K562 (cell line): ENCODE data around the gene CMIP. TPM values are rescaled to one million over a fixed set of nuclear protein-coding genes. Genes with fewer than 3 reads are reported as not detected.

Experiments
- ARID4B ChIP-seq: sonication (generic); formaldehyde crosslinking; IDR thresholded peaks from 2 replicates; pipeline ENCODE4 v1.8.0; 2022; ENCODE audit warnings: mild to moderate bottlenecking, missing genetic modification reagents
- ATF1 ChIP-seq, 2 experiments: fragments of 450-650 bp in 1 of 2; IDR thresholded peaks; 2 replicates each; pipeline ENCODE4 v1.6.1; 2016; ENCODE audit warnings: missing compliant biosample characterization in 1 of 2, missing genetic modification characterization in 1 of 2
- BMI1 ChIP-seq: fragments of 150-350 bp; IDR thresholded peaks from 2 replicates; pipeline ENCODE4 v1.6.1; 2014; ENCODE audit warnings: low read length
- CGGBP1 ChIP-seq: fragments of 250-450 bp; sonication (Bioruptor Pico); IDR thresholded peaks from 2 replicates; pipeline ENCODE4 v1.9.0; 2021; ENCODE audit warnings: mild to moderate bottlenecking
- CHD4 ChIP-seq: fragments of 200-600 bp; sonication (generic); IDR thresholded peaks from 3 replicates; pipeline ENCODE4 v1.6.1; 2012; ENCODE audit warnings: low read depth, mild to moderate bottlenecking, mixed read lengths, low read length, inconsistent platforms; ENCODE audit not compliant: insufficient read depth, insufficient replicate concordance, poor library complexity, severe bottlenecking
- FOXP1 ChIP-seq: sonication (generic); formaldehyde crosslinking; IDR thresholded peaks from 2 replicates; pipeline ENCODE4 v1.8.0; 2022; ENCODE audit warnings: mild to moderate bottlenecking, missing genetic modification reagents
- HLTF ChIP-seq: fragments of 450-650 bp; IDR thresholded peaks from 2 replicates; pipeline ENCODE4 v1.6.1; 2016
- HMGXB4 ChIP-seq: sonication (generic); formaldehyde crosslinking; IDR thresholded peaks from 2 replicates; pipeline ENCODE4 v1.8.1; 2023; ENCODE audit warnings: mild to moderate bottlenecking, missing genetic modification reagents
- MECOM ChIP-seq: fragments of 250-450 bp; sonication (Bioruptor Pico); IDR thresholded peaks from 2 replicates; pipeline ENCODE4 v1.8.0; 2022; ENCODE audit warnings: inconsistent platforms
- PCBP1 ChIP-seq: fragments of 200-400 bp; formaldehyde crosslinking; IDR thresholded peaks from 2 replicates; pipeline ENCODE4 v1.6.1; 2018; ENCODE audit warnings: mild to moderate bottlenecking, low read depth, low read length; ENCODE audit not compliant: poor library complexity, severe bottlenecking
- PHF20 ChIP-seq: fragments of 450-650 bp; IDR thresholded peaks from 2 replicates; pipeline ENCODE4 v1.6.1; 2018; ENCODE audit not compliant: partially characterized antibody
- SMAD3 ChIP-seq: fragments of 450-650 bp; formaldehyde crosslinking; conservative IDR thresholded peaks from 2 replicates; pipeline ENCODE4 v1.4.0; 2020; ENCODE audit warnings: mild to moderate bottlenecking
- ZNF143 ChIP-seq: sonication (generic); formaldehyde crosslinking; IDR thresholded peaks from 2 replicates; pipeline ENCODE4 v1.9.0; 2022; ENCODE audit warnings: mild to moderate bottlenecking, missing genetic modification reagents
- ZNF280B ChIP-seq: fragments of 250-450 bp; sonication (Bioruptor Pico); IDR thresholded peaks from 2 replicates; pipeline ENCODE4 v1.5.1; 2021; ENCODE audit warnings: mild to moderate bottlenecking
- ZNF3 ChIP-seq: fragments of 250-450 bp; sonication (Bioruptor Pico); IDR thresholded peaks from 2 replicates; pipeline ENCODE4 v1.5.0; 2021; ENCODE audit warnings: mild to moderate bottlenecking, moderate library complexity
- polyA plus RNA-seq, 8 experiments: library from polyadenylated mRNA; depleted of rRNA in 4 of 8; stranded (reverse) in 5 of 8; unstranded in 3 of 8; fragments of >200 nt; fragmentation: Nextera tagmentation in 2 of 8; fragmentation: Illumina TruSeq in 1 of 8; extraction: Ambion mirVana in 2 of 8; extraction: Trizol in 1 of 8; gene quantifications; 2 replicates each; pipeline versions ENCODE4 v1.2.1 to v1.2.3, GENCODE V29; 2011 to 2014; ENCODE audit warnings: inconsistent platforms in 1 of 8, missing spikeins in 1 of 8
- total RNA-seq, 7 experiments: library from RNA; depleted of rRNA in 6 of 7; stranded (reverse); fragments of >200 nt in 6 of 7; fragmentation: Illumina TruSeq in 2 of 7; extraction: Trizol in 2 of 7; gene quantifications; 2 replicates each; pipeline versions ENCODE4 v1.2.1 to v1.2.3, GENCODE V29; 2011 to 2021; ENCODE audit warnings: low replicate concordance in 1 of 7
- TF ChIP-seq, protein P1 (sequence below): sonication (generic); formaldehyde crosslinking; IDR thresholded peaks from 2 replicates; pipeline ENCODE4 v1.9.0; 2022; ENCODE audit warnings: mild to moderate bottlenecking, missing genetic modification reagents
- TF ChIP-seq, protein P2 (sequence below): sonication (generic); formaldehyde crosslinking; IDR thresholded peaks from 2 replicates; pipeline ENCODE4 v1.8.0; 2022; ENCODE audit warnings: mild to moderate bottlenecking, low read depth, missing genetic modification reagents

The CMIP gene
- total and polyA plus RNA-seq, 9 of the 15 experiments (the other 6 are each of a cell fraction or from before 2014, with no cell fraction given), result 0.94 to 82.5 (median 10.3) TPM

DNA sequence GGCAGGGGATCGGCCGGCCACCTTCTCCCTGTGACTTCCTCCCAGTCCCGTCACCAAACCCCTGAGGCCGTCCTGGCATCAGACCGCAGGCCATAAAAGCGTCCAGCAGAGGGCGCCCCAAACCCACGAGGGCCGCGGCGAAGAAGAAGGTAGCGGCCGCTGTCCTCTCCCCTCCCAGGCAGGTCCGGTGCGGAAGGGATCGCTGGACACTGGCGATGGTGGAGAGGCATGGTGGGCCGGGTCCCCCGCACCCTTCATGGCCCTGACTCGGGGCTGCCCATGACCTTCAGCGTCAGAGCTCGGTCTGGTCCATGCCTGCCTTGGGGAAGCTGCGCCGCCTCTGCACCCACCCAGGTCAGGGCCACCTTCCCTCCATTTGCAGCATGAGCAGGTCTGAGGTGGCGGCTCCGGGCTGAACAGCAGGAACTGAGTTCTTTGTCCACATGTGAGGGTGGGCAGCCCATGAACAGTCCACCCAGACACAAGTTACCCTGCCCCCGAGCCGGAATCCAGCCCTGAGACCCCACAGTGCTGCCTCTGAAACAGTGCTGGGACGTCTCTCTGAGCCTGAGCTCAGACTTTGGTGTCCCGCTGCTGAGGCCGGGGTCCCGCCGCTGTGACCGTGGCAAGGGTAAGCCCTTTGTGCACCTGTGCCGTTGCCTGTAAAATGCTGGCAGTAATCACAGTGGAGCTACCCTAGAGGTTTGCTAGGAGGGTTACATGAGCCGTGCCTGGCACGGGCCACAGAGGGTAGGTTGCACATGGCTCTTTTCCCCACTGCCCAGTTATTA lies 40.8 kb upstream of the CMIP start (continued):
- 0 out of 2 replicates have a peak, but pooled peaks have one; percentile 85 for TF ChIP-seq HLTF
- TF ChIP-seq ATF1 (CRISPR knock-in tag; IDR thresholded peaks at IDR 0.05), result no peak
- TF ChIP-seq ATF1 (tag; IDR thresholded peaks at IDR 0.05), result peak; percentile 46; the same call in 1 of the 2 replicates
- TF ChIP-seq ARID4B (CRISPR knock-in tag), result no peak
- no peak for TF ChIP-seq ZNF3 (CRISPR knock-in tag)
- TF ChIP-seq, protein P1, sequence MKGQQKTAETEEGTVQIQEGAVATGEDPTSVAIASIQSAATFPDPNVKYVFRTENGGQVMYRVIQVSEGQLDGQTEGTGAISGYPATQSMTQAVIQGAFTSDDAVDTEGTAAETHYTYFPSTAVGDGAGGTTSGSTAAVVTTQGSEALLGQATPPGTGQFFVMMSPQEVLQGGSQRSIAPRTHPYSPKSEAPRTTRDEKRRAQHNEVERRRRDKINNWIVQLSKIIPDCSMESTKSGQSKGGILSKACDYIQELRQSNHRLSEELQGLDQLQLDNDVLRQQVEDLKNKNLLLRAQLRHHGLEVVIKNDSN (CRISPR knock-in tag), result no peak; the same call in 1 of the 2 replicates
- no peak for TF ChIP-seq HMGXB4 (CRISPR knock-in tag)
- TF ChIP-seq, protein P2, sequence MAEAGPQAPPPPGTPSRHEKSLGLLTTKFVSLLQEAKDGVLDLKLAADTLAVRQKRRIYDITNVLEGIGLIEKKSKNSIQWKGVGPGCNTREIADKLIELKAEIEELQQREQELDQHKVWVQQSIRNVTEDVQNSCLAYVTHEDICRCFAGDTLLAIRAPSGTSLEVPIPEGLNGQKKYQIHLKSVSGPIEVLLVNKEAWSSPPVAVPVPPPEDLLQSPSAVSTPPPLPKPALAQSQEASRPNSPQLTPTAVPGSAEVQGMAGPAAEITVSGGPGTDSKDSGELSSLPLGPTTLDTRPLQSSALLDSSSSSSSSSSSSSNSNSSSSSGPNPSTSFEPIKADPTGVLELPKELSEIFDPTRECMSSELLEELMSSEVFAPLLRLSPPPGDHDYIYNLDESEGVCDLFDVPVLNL (CRISPR knock-in tag), result no peak; the same call in 1 of the 2 replicates
- TF ChIP-seq PCBP1, result peak; percentile 38
- no peak for TF ChIP-seq ZNF280B (CRISPR knock-in tag)
- no peak for TF ChIP-seq PHF20
- no peak for TF ChIP-seq SMAD3
- TF ChIP-seq ZNF143, result no peak
- no peak for TF ChIP-seq CHD4
- no peak for TF ChIP-seq FOXP1
- TF ChIP-seq BMI1, result no peak
- TF ChIP-seq MECOM (CRISPR knock-in tag), result no peak
- no peak for TF ChIP-seq CGGBP1
